ENCODE results near the gene RAB2B.

Gene RAB2B

GRCh38 chr14:21509432-21510143 is 32.8 kb upstream of the RAB2B start:
- Mint-ChIP-seq H3K4me3 (peak overlapping the region; percentile 99), H3K9me3 (peaks cover 9% of the 10 kb centered on the region), H3K27ac (no peak overlapping the region), H3K27me3 (ENCODE audit: low read depth, poor library complexity) (peaks cover 2% of the 10 kb centered on the region), H3K36me3 (ENCODE audit: low read depth) (peaks cover 48% of the 10 kb centered on the region), H3K4me1 (peaks cover 36% of the 10 kb centered on the region)
- DNase-seq = no peak
- no peak for TF ChIP-seq CTCF (IDR thresholded peaks at IDR 0.05)

GRCh38 chr14:21506557-21506956 is 29.8 kb upstream of the RAB2B start:
- TF ChIP-seq CTCF (IDR thresholded peaks at IDR 0.05) = no peak
- Mint-ChIP-seq H3K9me3 (peaks cover 4% of the 10 kb centered on the region), H3K4me1 (peaks cover 35% of the 10 kb centered on the region), H3K4me3 (no peak overlapping the region), H3K27ac (no peak overlapping the region), H3K36me3 (ENCODE audit: low read depth) (peaks cover 65% of the 10 kb centered on the region), H3K27me3 (ENCODE audit: low read depth, poor library complexity) (no peaks in the 10 kb centered on the region)
- DNase-seq = no peak

- no peak for DNase-seq
- Mint-ChIP-seq H3K4me3 (no peak overlapping the region), H3K4me1 (peaks cover 25% of the 10 kb centered on the region), H3K27me3 (ENCODE audit: low read depth, poor library complexity) (no peaks in the 10 kb centered on the region), H3K36me3 (ENCODE audit: low read depth) (peaks cover 73% of the 10 kb centered on the region), H3K9me3 (no peaks in the 10 kb centered on the region), H3K27ac (no peak overlapping the region)
- no peak for TF ChIP-seq CTCF (IDR thresholded peaks at IDR 0.05)
These were observed 28.3 kb upstream of the RAB2B start for GRCh38 chr14:21505012-21505553.

GRCh38 chr14:21503376-21503775 is 26.6 kb upstream of the RAB2B start:
- Mint-ChIP-seq H3K36me3 (ENCODE audit: low read depth) (peaks cover 72% of the 10 kb centered on the region), H3K4me1 (peaks cover 23% of the 10 kb centered on the region), H3K4me3 (no peak overlapping the region), H3K27me3 (ENCODE audit: low read depth, poor library complexity) (no peaks in the 10 kb centered on the region), H3K9me3 (no peaks in the 10 kb centered on the region), H3K27ac (peak overlapping the region; percentile 66)
- no peak for DNase-seq
- TF ChIP-seq CTCF (IDR thresholded peaks at IDR 0.05) = no peak

GRCh38 chr14:21501568-21501967 is 24.8 kb upstream of the RAB2B start:
- no peaks in the 10 kb centered on the region for H3K27me3 Mint-ChIP-seq (ENCODE audit: low read depth, poor library complexity)
- TF ChIP-seq CTCF (IDR thresholded peaks at IDR 0.05) = no peak
- peaks cover 22% of the 10 kb centered on the region for H3K4me1 Mint-ChIP-seq
- no peaks in the 10 kb centered on the region for H3K9me3 Mint-ChIP-seq
- H3K36me3 Mint-ChIP-seq (ENCODE audit: low read depth) = peaks cover 64% of the 10 kb centered on the region
- H3K27ac Mint-ChIP-seq = peak overlapping the region; percentile 69
- no peak overlapping the region for H3K4me3 Mint-ChIP-seq
- no peak for DNase-seq

Data from nephron progenitor cell (in vitro differentiated cells).